Measurements from ENCODE around the gene CYBC1. TPM values are rescaled to one million over a fixed set of nuclear protein-coding genes. Genes with fewer than 3 reads are reported as not detected.

Gene CYBC1
- total RNA-seq, 2 experiments from 2014 or later: 60.2 to 62.4 TPM

DNA sequence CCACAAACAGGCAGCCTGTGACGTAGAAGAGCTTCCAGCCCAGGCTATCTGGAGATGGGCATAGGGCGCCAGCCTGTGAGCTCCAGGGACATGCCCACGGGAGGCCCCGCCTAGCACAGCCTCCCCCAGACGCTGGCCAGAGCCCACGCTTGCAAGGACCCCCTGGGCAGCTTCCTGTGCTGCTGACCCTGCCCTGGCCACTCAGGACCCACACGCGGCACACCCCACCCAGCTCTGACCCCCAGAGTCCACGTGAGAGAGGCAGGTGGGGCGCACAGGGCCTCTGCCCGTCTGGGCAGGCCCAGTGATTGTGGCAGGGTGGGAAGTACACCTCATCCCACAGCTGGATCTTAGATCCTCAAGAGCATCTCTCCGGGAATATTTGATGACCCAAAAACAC lies 3.9 kb downstream of the CYBC1 start:
- H3K4me3 Mint-ChIP-seq: no peak overlapping the region
- POLR2A ChIA-PET: interaction anchor here (0.6 kb wide), 1 partner anchor 463 kb away, joined by 4 read pairs; no protein-coding TSS in a partner anchor
- H3K36me3 Mint-ChIP-seq (ENCODE audit: low read depth): peaks cover 28% of the 10 kb centered on the region
- Histone ChIP-seq H3K9me3 (ENCODE audit: control insufficient read depth in 1 of 2, insufficient read depth in 1 of 2, low read length in 2 of 2) (no peaks in the 10 kb centered on the region), H3K36me3 (ENCODE audit: insufficient read depth, low read length) (peaks cover 61% of the 10 kb centered on the region), H3K4me1 (ENCODE audit: insufficient read depth, low read length) (peaks cover 55% of the 10 kb centered on the region), H3K4me3 (ENCODE audit: low read length) (no peak overlapping the region), H3K27me3 (ENCODE audit: control insufficient read depth in 1 of 2, insufficient read depth in 2 of 2, low read length in 2 of 2) (no peaks in the 10 kb centered on the region), H3K27ac (ENCODE audit: low read depth in 1 of 2, low read length in 2 of 2) (no peak overlapping the region)
- H3K9me3 Mint-ChIP-seq: no peaks in the 10 kb centered on the region
- ATAC-seq (ENCODE audit: poor library complexity): no peak
- peaks cover 40% of the 10 kb centered on the region for H3K4me1 Mint-ChIP-seq (ENCODE audit: low read depth)
- peak overlapping the region; percentile 58 for H3K27ac Mint-ChIP-seq
- intact Hi-C loops (cut with DNase I, micrococcal nuclease): no loop called here
- CTCF ChIA-PET: no interaction called here
- no peak for DNase-seq
- H3K27me3 Mint-ChIP-seq: no peaks in the 10 kb centered on the region
- TF ChIP-seq, protein P1, sequence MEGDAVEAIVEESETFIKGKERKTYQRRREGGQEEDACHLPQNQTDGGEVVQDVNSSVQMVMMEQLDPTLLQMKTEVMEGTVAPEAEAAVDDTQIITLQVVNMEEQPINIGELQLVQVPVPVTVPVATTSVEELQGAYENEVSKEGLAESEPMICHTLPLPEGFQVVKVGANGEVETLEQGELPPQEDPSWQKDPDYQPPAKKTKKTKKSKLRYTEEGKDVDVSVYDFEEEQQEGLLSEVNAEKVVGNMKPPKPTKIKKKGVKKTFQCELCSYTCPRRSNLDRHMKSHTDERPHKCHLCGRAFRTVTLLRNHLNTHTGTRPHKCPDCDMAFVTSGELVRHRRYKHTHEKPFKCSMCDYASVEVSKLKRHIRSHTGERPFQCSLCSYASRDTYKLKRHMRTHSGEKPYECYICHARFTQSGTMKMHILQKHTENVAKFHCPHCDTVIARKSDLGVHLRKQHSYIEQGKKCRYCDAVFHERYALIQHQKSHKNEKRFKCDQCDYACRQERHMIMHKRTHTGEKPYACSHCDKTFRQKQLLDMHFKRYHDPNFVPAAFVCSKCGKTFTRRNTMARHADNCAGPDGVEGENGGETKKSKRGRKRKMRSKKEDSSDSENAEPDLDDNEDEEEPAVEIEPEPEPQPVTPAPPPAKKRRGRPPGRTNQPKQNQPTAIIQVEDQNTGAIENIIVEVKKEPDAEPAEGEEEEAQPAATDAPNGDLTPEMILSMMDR (IDR thresholded peaks at IDR 0.05): no peak

DNA sequence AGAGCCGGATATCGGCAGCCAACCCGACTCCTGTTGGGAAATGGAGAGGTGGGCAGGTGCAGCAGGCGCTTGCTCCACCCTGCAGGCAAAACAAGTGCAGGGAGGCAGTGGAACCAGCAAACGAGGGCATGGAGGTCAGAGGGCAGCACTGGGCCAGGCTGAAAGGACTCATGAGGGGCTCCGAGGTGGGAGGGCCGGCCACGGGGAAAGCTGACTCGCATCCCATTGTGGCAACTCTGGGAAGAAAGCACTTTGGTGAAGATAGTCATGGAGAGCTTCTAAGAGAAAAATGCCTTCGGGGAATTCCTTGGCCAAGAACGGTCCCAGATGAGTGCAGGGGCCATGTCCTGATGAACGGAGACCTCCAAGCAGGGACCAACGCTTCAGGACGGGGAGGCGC lies 4.4 kb downstream of the CYBC1 start:
- no peaks in the 10 kb centered on the region for H3K9me3 Mint-ChIP-seq
- no peak overlapping the region for H3K27ac ChIP-seq (ENCODE audit: low read depth in 1 of 2, low read length in 2 of 2)
- CTCF ChIA-PET: no interaction called here

DNA sequence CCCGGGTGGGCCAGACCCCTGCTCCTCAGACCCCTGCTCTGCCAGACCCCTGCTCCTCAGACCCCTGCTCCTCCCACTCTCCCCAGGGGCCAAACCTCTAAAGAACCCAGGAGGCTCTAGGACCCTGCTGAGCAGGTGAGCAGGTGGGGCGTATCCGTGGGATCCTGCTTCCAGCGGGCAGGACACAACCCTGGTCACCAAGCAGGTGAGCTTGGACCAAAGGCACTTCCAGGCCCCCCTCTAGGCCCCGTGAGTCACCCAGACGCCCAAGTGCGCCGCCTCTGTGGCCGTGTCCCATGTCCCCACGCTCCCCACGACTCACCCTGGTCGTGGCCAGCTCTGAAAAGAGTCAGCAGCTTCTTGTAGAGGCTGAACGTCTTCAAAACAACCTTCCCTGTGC lies 5.0 kb downstream of the CYBC1 start:
- H3K27me3 ChIP-seq (ENCODE audit: control insufficient read depth in 1 of 2, insufficient read depth in 2 of 2, low read length in 2 of 2): no peaks in the 10 kb centered on the region
- Mint-ChIP-seq H3K27ac (no peak overlapping the region), H3K4me3 (no peak overlapping the region), H3K27me3 (no peaks in the 10 kb centered on the region), H3K4me1 (ENCODE audit: low read depth) (peaks cover 29% of the 10 kb centered on the region), H3K36me3 (ENCODE audit: low read depth) (peaks cover 23% of the 10 kb centered on the region), H3K9me3 (no peaks in the 10 kb centered on the region)
- no peaks in the 10 kb centered on the region for H3K9me3 ChIP-seq (ENCODE audit: control insufficient read depth in 1 of 2, insufficient read depth in 1 of 2, low read length in 2 of 2)
- intact Hi-C loops (cut with DNase I, micrococcal nuclease): no loop called here
- ATAC-seq (ENCODE audit: poor library complexity): no peak
- H3K27ac ChIP-seq (ENCODE audit: low read depth in 1 of 2, low read length in 2 of 2): no peak overlapping the region
- no peak for DNase-seq
- POLR2A ChIA-PET: no interaction called here
- TF ChIP-seq, protein P1 (IDR thresholded peaks at IDR 0.05): no peak
- CTCF ChIA-PET: no interaction called here
- H3K4me1 ChIP-seq (ENCODE audit: insufficient read depth, low read length): peaks cover 45% of the 10 kb centered on the region
- no peak overlapping the region for H3K4me3 ChIP-seq (ENCODE audit: low read length)
- H3K36me3 ChIP-seq (ENCODE audit: insufficient read depth, low read length): peaks cover 62% of the 10 kb centered on the region

More for the DNA sequence above, 4.4 kb downstream of the CYBC1 start:
- H3K36me3 ChIP-seq (ENCODE audit: insufficient read depth, low read length): peaks cover 62% of the 10 kb centered on the region
- no peaks in the 10 kb centered on the region for H3K27me3 Mint-ChIP-seq
- no peak overlapping the region for H3K4me3 ChIP-seq (ENCODE audit: low read length)
- no peak overlapping the region for H3K4me3 Mint-ChIP-seq
- H3K27me3 ChIP-seq (ENCODE audit: control insufficient read depth in 1 of 2, insufficient read depth in 2 of 2, low read length in 2 of 2): no peaks in the 10 kb centered on the region
- intact Hi-C loops (cut with DNase I, micrococcal nuclease): no loop called here
- peaks cover 49% of the 10 kb centered on the region for H3K4me1 ChIP-seq (ENCODE audit: insufficient read depth, low read length)
- no peak for ATAC-seq (ENCODE audit: poor library complexity)
- no peak overlapping the region for H3K27ac Mint-ChIP-seq
- H3K4me1 Mint-ChIP-seq (ENCODE audit: low read depth): peaks cover 35% of the 10 kb centered on the region
- TF ChIP-seq, protein P1 (IDR thresholded peaks at IDR 0.05): no peak
- H3K36me3 Mint-ChIP-seq (ENCODE audit: low read depth): peaks cover 26% of the 10 kb centered on the region
- no peaks in the 10 kb centered on the region for H3K9me3 ChIP-seq (ENCODE audit: control insufficient read depth in 1 of 2, insufficient read depth in 1 of 2, low read length in 2 of 2)
- POLR2A ChIA-PET: no interaction called here
- DNase-seq: peak in 1 of 14 experiments; percentile 1

Measured in CD4-positive, alpha-beta T cell (primary cell).